Neural cell (in vitro differentiated cells): ENCODE measurements around the gene ME3. TPM values are rescaled to one million over a fixed set of nuclear protein-coding genes. Genes with fewer than 3 reads are reported as not detected.

Experiments used
- H2AFZ ChIP-seq: fragments of 200-600, 300-800 bp; sonication (generic), shearing (Covaris generic); 2 replicates; pipeline ENCODE4 v1.6.0; 2014; ENCODE audit warnings: low read depth, mild to moderate bottlenecking, antibody characterized with exemption, low read length, moderate library complexity
- H3F3A ChIP-seq: fragments of 200-600 bp; shearing (Covaris generic); 2 replicates; pipeline ENCODE4 v1.6.1; 2016; ENCODE audit warnings: mild to moderate bottlenecking, moderate library complexity, mixed read lengths, antibody characterized with exemption, low read length; ENCODE audit not compliant: insufficient read depth, poor library complexity, severe bottlenecking
- H3K27ac ChIP-seq: fragments of 200-600, 300-800 bp; sonication (generic), shearing (Covaris generic); 2 replicates; pipeline ENCODE4 v1.5.1; 2014; ENCODE audit warnings: mild to moderate bottlenecking, low read length, moderate library complexity
- H3K27me3 ChIP-seq: fragments of 300-800, 200-600 bp; sonication (generic), shearing (Covaris generic); 2 replicates; pipeline ENCODE4 v1.6.0; 2014; ENCODE audit warnings: mild to moderate bottlenecking, low read depth, low read length, moderate library complexity; ENCODE audit not compliant: insufficient read depth
- H3K36me3 ChIP-seq: fragments of 300-800, 200-600 bp; sonication (generic), shearing (Covaris generic); 2 replicates; pipeline ENCODE4 v1.5.1; 2014; ENCODE audit warnings: mild to moderate bottlenecking, antibody characterized with exemption, low read length, moderate library complexity; ENCODE audit not compliant: insufficient read depth
- H3K4me2 ChIP-seq: fragments of 300-800, 200-600 bp; sonication (generic), shearing (Covaris generic); 2 replicates; pipeline ENCODE4 v1.6.0; 2014; ENCODE audit warnings: mild to moderate bottlenecking, low read length
- H3K4me3 ChIP-seq: fragments of 300-800, 200-600 bp; sonication (generic), shearing (Covaris generic); 2 replicates; pipeline ENCODE4 v1.5.1; 2014; ENCODE audit warnings: mild to moderate bottlenecking, low read length, moderate library complexity
- H3K79me2 ChIP-seq: fragments of 200-600 bp; shearing (Covaris generic); replicated peaks from 2 replicates; pipeline ENCODE4 v1.6.0; 2014; ENCODE audit warnings: mild to moderate bottlenecking, low read length, moderate library complexity; ENCODE audit not compliant: insufficient read depth
- H3K9ac ChIP-seq: fragments of 300-800, 200-600 bp; sonication (generic), shearing (Covaris generic); 2 replicates; pipeline ENCODE4 v1.6.1; 2016; ENCODE audit warnings: mild to moderate bottlenecking, low read length, mixed read lengths
- H3K9me2 ChIP-seq: fragments of 200-600 bp; shearing (Covaris generic); 2 replicates; pipeline ENCODE4 v1.6.1; 2016; ENCODE audit warnings: mild to moderate bottlenecking, low read length, mixed read lengths; ENCODE audit not compliant: insufficient read depth
- H3K9me3 ChIP-seq: fragments of 200-600, 300-800 bp; sonication (generic), shearing (Covaris generic); 2 replicates; pipeline ENCODE4 v1.6.1; 2016; ENCODE audit warnings: mild to moderate bottlenecking, mixed run types, low read length, moderate library complexity, mixed read lengths
- H4K20me1 ChIP-seq: fragments of 200-600 bp; shearing (Covaris generic); 2 replicates; pipeline ENCODE4 v1.6.1; 2016; ENCODE audit warnings: mild to moderate bottlenecking, mixed run types; ENCODE audit not compliant: insufficient read depth
- CTCF ChIP-seq: fragments of 450-650 bp; IDR thresholded peaks from 2 replicates; pipeline ENCODE4 v1.5.1; 2014; ENCODE audit warnings: antibody characterized with exemption, mild to moderate bottlenecking, moderate library complexity; ENCODE audit not compliant: poor library complexity, severe bottlenecking
- EP300 ChIP-seq: fragments of 450-650 bp; conservative IDR thresholded peaks from 2 replicates; pipeline ENCODE4 v1.6.1; 2014; ENCODE audit warnings: antibody characterized with exemption, mild to moderate bottlenecking, moderate library complexity; ENCODE audit not compliant: poor library complexity, severe bottlenecking
- EZH2 ChIP-seq: fragments of 200-600, 300-800 bp; shearing (Covaris generic), sonication (generic); IDR thresholded peaks from 2 replicates; pipeline ENCODE4 v1.6.1; 2014; ENCODE audit warnings: antibody characterized with exemption, low read length, borderline replicate concordance, mild to moderate bottlenecking; ENCODE audit not compliant: insufficient read depth, poor library complexity, severe bottlenecking
- MXI1 ChIP-seq: fragments of 450-650 bp; conservative IDR thresholded peaks from 2 replicates; pipeline ENCODE4 v1.6.1; 2014; ENCODE audit warnings: antibody characterized with exemption, mild to moderate bottlenecking; ENCODE audit not compliant: poor library complexity, severe bottlenecking
- POLR2AphosphoS5 ChIP-seq: IDR thresholded peaks from 2 replicates; pipeline ENCODE4 v1.6.1; 2012
- RAD21 ChIP-seq: fragments of 450-650 bp; conservative IDR thresholded peaks from 2 replicates; pipeline ENCODE4 v1.6.1; 2014; ENCODE audit warnings: antibody characterized with exemption, mild to moderate bottlenecking, moderate library complexity
- REST ChIP-seq: IDR thresholded peaks from 2 replicates; pipeline ENCODE4 v1.6.1; 2012; ENCODE audit warnings: borderline replicate concordance
- SMC3 ChIP-seq: fragments of 450-650 bp; conservative IDR thresholded peaks from 2 replicates; pipeline ENCODE4 v1.6.1; 2014; ENCODE audit warnings: antibody characterized with exemption, mild to moderate bottlenecking, moderate library complexity; ENCODE audit not compliant: poor library complexity
- TAF1 ChIP-seq: IDR thresholded peaks from 2 replicates; pipeline ENCODE4 v1.6.1; 2012; ENCODE audit warnings: low read depth
- polyA plus RNA-seq: library from polyadenylated mRNA; depleted of rRNA; stranded (reverse); fragments of >200 nt; gene quantifications from 2 replicates; pipeline ENCODE4 v1.2.3, GENCODE V29; 2014

The ME3 gene
- polyA plus RNA-seq, 1 donor from 2014 or later = 2.1 TPM

- Histone ChIP-seq H3K9ac (no peak overlapping the region), H4K20me1 (no peaks in the 10 kb centered on the region), H3K27ac (no peak overlapping the region), H3K79me2 (no peaks in the 10 kb centered on the region), H3K36me3 (no peaks in the 10 kb centered on the region), H3K4me2 (no peak overlapping the region), H3K9me2 (no peaks in the 10 kb centered on the region), H3F3A (no peaks in the 10 kb centered on the region), H3K9me3 (no peaks in the 10 kb centered on the region), H2AFZ (no peak overlapping the region), H3K4me3 (no peak overlapping the region), H3K27me3 (no peaks in the 10 kb centered on the region)
- TF ChIP-seq EZH2 (no peak), TAF1 (no peak), SMC3 (no peak)
These were observed 46.9 kb downstream of the ME3 start for GRCh38 chr11:86625544-86625943.

- Histone ChIP-seq H3K27ac (no peak overlapping the region), H3K79me2 (no peaks in the 10 kb centered on the region), H3K4me3 (no peak overlapping the region), H3K9me2 (no peaks in the 10 kb centered on the region), H3F3A (no peaks in the 10 kb centered on the region), H3K36me3 (no peaks in the 10 kb centered on the region), H3K9me3 (no peaks in the 10 kb centered on the region), H2AFZ (no peak overlapping the region), H3K9ac (no peak overlapping the region), H4K20me1 (no peaks in the 10 kb centered on the region), H3K27me3 (no peaks in the 10 kb centered on the region), H3K4me2 (no peak overlapping the region)
- TF ChIP-seq MXI1 = no peak
These were observed 48.0 kb downstream of the ME3 start for GRCh38 chr11:86624366-86624765.

GRCh38 chr11:86623736-86624135 lies 48.7 kb downstream of the ME3 start:
- H3K4me2 ChIP-seq = no peak overlapping the region
- H2AFZ ChIP-seq = no peak overlapping the region
- no peak overlapping the region for H3K27ac ChIP-seq
- no peak overlapping the region for H3K4me3 ChIP-seq
- no peaks in the 10 kb centered on the region for H3K9me2 ChIP-seq
- H3K79me2 ChIP-seq = no peaks in the 10 kb centered on the region
- H3K36me3 ChIP-seq = no peaks in the 10 kb centered on the region
- H3K27me3 ChIP-seq = no peaks in the 10 kb centered on the region
- H3K9me3 ChIP-seq = no peaks in the 10 kb centered on the region
- no peak overlapping the region for H3K9ac ChIP-seq
- H3F3A ChIP-seq = no peaks in the 10 kb centered on the region
- no peaks in the 10 kb centered on the region for H4K20me1 ChIP-seq
- TF ChIP-seq CTCF = no peak
- no peak for TF ChIP-seq REST
- TF ChIP-seq EZH2 = no peak
- no peak for TF ChIP-seq RAD21
- no peak for TF ChIP-seq EP300
- no peak for TF ChIP-seq SMC3
- no peak for TF ChIP-seq TAF1
- TF ChIP-seq POLR2AphosphoS5 = no peak
- TF ChIP-seq MXI1 = no peak
